ENCODE data around the gene ZCCHC17.

ZCCHC17 gene

DNA sequence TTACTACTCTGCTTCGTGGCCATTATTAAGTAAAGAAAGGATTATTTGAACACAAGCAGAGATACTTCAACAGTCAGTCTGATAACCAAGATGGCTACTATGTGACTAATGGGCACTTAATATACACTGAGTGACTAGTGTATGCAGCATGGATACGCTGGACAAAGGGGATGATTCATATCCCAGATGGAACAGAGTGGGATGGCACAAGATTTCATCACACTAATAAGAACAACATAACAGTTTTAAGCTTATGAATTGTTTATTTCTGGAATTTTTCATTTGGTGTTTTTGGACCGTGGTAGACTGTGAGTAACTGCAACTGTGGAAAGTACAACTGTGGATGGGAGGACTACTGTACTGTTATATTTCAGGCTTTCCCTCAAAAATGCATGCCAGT, 9.4 kb downstream of the ZCCHC17 start:
- peak; percentile 61 for DNase-seq (ENCODE audit: low spot score)

DNA sequence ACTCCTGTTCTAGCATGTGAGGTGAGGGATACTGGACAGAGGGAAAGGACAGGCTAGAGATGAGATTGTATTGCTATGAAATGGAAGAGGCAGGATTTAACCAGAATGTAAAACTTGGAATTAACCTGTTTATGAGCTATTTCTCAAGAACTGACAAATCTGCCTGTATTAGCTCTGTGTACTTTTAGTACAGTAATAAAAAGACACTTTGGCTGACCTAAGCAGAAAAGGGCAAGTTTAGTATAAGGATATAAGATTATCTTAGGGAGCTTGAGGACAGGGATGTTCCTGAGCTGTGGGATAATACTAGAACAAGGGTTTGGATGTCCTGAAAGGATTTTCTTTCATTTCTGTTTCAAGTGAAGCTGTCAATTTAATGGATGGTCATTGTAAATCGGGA, 11.2 kb downstream of the ZCCHC17 start:
- DNase-seq (ENCODE audit: low spot score), result no peak

DNA sequence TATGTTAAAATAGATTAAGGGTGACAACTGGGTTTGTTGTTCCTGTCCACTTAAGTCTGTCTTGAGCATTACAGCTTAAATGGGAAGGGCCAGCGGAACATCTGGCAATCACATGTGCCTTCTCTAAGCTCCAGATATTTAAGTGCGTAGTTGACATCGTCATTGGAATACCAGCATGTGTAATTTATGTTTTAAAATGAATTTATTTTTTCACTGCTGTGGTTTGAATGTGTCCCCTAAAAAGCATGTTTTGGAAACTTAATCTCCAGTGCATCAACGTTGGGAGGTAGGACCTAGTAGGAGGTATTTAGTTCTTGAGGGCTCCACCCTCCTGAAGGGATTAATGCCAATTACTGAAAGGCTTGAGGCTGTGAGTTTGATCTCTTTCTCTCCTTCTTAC, 13.4 kb downstream of the ZCCHC17 start:
- DNase-seq (ENCODE audit: low spot score), result no peak

DNA sequence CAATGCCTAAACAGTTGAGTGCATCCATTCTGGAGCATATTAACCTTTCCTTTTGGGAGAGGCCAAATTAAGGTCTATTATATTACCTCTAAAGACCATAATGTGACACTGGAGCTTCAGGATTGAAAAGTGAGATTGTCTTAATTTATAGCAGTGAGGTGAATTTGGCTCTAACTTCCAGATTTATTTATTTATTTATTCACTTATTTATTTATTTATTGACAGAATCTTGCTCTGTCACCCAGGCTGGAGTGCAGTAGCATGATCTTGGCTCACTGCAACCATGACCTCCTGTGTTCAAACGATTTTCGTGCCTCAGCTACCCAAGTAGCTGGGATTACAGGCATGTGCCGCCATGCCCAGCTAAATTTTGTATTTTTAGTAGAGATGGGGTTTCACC, 19.1 kb downstream of the ZCCHC17 start:
- no peak for DNase-seq (ENCODE audit: low spot score)

DNA sequence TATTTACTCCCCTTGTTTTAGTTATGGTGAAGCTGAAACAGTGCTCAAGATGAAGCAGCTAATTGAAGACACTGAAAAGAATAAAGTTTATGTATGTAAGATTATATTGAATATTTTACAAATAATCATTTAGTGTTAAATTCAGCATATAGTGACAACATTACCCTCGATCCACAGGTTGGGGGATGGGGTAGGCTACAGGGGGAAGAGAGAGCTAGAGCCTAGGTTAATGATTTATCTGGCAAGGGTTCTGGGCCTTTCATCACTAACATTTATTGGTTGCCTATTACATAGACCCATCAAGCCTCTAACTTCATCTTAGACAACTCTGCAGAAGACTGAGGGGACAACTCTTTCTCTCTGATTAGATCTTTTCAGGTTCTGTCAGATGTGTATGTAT, 21.3 kb downstream of the ZCCHC17 start:
- DNase-seq (ENCODE audit: low spot score), result no peak

DNA sequence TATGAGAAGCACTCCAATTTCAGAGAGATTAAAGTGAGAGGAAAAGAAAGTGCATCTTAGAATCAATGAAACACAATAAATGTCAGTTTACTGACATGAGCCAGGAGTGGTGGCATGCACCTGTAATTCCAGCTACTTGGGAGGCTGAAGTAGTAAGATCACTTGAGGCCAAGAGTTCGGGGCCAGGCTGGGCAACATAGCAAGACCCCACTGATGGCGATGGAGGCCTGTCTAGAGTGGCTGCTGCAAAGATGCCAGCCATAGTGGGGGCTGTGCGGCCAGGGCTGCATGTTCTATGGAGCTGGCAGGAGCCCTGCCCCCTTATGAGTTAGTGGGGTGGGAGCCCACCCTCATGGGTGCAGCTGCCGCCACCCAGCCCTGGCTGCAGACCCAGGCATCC, 27.3 kb downstream of the ZCCHC17 start:
- no peak for DNase-seq (ENCODE audit: low spot score)

DNA sequence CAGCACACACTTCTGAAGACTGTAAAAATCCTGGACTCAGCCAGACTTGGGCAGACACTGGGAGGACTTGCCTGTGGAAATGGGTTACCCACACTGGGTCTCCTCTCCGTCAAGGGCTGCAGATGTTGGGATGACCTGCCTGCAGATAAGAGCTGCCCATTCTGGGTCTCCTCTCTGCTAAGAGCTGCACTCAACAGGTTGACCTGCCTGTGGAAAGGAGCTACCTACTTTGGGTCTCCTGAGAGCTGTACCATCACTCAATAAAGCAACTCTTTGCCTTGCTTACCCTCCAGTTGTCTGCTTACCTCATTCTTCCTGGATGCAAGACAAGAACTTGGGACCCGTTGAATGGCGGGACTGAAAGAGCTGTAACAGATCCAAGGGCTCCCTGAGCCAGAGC, 28.2 kb downstream of the ZCCHC17 start:
- DNase-seq (ENCODE audit: low spot score), result no peak

DNA sequence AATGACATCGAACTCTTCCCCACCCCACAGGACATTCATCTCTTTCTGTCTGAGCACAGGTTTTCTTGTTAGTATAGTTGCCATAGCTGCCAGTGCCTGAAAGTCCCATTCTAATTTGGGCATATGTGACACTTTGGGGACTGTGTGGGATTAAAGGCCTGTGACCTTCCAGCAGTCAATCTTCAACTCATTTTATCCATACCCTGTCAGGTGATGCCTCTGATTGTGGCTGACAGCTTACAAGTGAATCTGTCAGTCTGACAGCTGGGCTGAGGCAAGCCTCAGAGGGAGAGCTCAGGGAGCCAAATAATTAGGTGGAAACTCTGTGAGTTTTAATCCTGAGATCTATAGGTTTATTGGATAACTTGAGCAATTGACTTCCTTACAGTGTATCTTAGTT, 29.6 kb downstream of the ZCCHC17 start:
- DNase-seq (ENCODE audit: low spot score), result no peak

DNA sequence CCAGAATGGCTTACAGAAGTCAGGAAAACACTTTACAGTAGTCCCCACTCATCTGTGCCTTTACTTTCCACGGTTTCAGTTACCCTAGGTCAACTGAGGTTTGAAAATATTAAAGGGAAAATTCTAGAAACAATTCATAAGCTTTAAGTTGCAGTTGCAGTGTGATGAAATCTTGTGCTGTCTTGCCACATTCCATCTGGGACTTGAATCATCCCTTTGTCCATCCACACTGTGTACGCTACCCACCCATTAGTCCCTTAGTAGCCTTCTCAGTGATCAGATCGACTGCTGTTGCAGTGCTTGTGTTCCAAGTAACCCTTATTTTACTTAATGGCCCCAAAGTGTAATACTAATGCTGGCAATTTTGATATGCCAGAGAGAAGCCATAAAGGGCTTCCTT, 30.5 kb downstream of the ZCCHC17 start:
- DNase-seq (ENCODE audit: low spot score), result no peak

DNA sequence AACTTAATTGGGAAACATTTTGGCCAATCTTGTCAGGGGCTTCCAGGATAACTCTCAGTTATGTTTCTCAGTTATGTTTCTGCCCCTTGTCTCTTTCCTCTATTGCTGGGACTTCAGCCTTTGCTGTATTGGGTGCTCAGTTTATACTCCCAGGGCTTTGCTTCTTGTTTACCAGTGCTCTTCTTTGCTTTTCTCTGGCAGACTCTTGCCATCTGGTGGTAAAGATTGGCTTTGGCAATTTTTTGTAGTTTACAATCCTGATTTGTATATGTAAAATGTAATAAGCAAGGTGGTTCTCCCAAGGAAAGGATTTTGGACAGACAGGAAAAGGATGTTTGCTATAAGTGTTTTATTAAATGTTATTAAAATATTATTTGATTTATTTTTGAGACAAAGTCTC, 38.2 kb downstream of the ZCCHC17 start:
- peak; percentile 37 for DNase-seq (ENCODE audit: low spot score)

DNA sequence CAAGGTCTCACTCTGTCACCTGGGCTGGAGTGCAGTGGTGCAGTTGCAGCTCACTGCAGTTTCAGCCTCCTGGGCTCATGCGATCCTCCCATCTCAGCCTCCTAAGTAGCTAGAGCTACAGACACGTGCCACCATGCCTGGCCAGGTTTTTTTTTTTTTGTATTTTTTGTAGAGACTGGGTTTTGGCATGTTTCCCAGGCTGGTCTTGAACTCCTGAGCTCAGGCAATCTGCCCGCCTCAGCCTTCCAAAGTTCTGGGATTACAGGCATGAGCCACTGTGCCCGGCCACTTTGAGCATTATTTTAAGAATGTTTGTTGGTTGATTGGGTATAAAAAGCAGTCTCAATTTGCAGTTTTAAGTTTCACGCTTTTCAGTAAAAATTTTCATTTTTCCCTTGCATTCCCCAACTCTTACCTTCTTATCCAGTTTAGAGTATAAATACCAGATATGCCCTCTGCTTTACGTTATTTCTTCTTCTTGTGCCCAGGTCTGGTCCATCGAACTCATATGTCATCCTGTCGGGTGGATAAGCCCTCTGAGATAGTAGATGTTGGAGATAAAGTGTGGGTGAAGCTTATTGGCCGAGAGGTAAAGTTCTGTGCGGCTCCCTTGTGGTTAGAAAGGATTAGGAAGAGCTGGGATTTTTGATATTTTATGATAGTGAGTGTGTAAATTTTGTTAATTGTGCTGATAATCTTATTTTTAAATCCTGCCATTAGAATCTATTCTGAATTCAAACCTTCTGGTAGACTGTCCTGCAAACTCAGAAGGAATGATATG, 40.0 kb downstream of the ZCCHC17 start:
- no peak for DNase-seq (ENCODE audit: low spot score)

DNA sequence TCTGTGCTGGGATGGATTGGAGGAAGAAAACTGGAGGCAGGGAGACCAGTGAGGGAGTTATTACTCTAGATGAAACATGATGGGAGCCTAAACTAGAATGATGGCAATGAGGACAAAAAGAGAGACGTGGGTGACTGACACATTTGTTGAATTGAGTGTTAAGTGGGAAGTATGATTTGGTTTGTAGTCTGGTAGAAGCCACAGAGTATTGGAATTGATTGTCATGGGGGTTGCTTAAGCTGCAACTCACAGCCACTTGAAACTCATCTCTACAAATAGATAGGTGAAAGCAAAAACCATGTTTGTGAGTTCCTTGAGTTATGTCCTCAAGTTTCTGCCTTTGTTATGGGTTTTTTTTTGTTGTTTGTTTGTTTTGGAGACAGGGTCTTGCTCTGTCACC, 47.7 kb downstream of the ZCCHC17 start:
- DNase-seq (ENCODE audit: low spot score), result no peak

DNA sequence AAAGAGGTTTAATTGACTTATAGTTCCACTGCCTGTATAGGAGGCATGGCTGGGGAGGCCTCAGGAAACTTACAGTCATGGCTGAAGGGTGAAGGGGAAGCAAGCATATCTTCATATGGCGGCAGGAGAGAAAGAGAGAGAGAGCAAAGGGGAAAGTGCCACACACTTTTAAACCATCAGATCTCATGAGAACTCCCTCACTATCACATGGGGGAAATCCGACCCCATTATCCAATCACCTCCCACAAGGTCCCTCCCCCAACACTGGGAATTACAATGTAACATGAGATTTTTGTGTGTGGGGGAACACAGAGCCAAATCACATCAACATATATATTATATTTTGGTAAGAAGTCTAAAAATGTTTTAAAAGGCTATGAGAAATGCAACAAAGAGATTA, 48.8 kb downstream of the ZCCHC17 start:
- DNase-seq (ENCODE audit: low spot score), result no peak

DNA sequence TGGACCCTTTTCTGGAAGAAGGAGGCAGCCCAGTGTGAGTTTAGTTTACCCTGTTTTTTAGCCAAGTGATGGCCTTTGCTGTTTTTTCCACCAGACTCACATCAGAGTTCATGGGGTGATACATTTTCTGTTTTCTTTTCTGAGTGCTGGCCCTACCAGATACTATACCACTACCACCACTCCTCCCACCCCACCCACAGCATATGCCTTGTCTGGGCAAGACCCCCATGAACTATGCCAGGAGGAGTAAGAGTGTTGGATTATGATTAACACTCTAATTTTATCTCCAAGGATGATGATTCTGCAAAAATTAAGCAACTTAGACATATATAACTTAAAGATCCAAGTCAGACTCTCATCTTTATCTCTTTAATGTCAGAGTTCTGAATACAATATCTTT, 50.0 kb downstream of the ZCCHC17 start:
- DNase-seq (ENCODE audit: low spot score), result no peak

DNA sequence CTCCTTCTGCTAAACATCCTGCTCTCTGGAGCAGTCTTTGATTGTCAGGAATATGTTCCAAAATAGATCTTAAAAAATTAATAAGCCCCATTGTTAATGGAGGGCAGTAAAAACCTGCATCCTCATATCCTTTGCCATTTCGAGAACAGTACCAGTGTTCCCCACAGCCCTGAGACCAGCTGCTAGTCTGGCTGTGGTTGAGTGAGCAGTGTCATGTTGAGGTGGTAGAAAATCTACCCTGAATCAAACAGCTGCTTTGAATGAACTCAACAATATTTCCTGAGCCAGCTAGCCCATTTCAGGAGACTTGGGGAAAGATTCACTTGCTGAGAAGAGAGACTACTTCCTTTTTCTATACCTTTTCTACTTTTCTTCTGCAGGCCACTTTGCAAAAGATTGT, 51.6 kb downstream of the ZCCHC17 start:
- no peak for DNase-seq (ENCODE audit: low spot score)

DNA sequence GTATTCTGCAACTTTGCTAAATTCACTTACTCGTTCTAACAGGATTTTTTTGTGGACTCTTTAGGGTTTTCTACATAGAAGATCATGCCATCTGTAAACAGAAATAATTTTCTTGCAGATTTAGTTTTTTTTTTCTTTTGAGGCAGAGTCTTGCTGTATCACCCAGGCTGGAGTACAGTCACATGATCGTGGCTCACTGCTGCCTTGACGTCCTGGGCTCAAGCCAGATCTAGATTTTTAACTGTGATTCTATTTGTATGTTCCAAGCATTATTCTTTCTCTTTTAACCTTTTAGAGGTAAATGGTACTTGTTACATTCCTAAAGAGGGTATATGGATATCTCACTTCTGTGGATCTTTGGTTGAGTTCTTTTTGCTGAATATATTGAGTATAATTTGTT, 57.5 kb downstream of the ZCCHC17 start:
- no peak for DNase-seq (ENCODE audit: low spot score)

DNA sequence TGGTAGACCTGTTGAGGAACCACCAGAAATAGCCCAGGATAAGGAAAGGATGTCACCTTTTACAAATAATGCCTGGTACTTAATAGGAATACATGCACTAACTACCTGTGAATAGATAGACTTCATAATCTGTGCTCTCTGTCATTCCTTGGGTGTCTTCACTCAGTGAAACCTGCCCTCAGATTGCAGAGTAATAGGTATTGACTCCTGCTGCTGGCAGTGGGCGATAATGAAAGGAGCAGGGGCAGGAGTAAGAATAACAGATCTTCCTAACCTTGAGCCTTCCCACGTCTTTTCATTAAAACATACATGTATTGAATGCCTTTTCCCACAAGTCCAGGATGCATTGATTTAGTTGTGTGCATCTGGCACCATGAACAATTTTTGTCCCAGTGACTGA, 59.6 kb downstream of the ZCCHC17 start:
- DNase-seq (ENCODE audit: low spot score), result no peak

DNA sequence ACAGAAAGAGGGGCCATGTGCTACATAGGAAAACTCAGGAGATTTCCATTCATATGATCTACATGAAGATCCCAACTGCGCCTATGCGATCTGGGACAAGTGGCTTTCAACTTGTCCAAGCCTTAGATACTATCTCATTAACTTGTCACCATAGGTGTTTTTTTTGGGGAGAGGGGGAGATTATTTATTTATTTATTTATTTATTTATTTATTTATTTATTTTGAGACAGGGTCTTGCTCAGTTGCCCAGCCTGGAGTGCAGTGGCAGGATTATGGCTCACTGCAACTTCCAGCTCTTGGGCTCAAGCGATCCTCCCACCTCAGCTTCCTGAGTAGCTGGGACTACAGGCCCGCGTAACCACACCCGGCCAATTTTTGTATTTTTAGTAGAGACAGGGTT, 64.8 kb downstream of the ZCCHC17 start:
- DNase-seq (ENCODE audit: low spot score), result no peak

DNA sequence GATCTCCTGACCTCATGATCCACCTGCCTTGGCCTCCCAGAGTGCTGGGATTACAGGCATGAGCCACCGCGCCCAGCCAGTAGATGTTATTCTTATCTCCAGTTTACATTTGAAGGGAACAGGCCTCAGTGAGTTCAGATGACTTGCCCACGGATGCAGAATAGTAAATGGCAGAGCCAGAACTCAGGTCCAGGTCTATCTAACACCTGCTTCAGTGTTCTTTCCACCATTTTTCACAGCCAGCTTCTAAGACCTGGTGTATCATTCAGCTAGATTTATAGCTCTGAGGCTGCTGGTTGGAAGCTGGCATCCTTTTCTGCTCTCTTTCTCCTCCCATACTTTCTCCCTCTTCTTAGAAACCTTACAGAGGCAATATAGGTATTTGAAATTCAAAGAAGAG, 65.2 kb downstream of the ZCCHC17 start:
- no peak for DNase-seq (ENCODE audit: low spot score)

DNA sequence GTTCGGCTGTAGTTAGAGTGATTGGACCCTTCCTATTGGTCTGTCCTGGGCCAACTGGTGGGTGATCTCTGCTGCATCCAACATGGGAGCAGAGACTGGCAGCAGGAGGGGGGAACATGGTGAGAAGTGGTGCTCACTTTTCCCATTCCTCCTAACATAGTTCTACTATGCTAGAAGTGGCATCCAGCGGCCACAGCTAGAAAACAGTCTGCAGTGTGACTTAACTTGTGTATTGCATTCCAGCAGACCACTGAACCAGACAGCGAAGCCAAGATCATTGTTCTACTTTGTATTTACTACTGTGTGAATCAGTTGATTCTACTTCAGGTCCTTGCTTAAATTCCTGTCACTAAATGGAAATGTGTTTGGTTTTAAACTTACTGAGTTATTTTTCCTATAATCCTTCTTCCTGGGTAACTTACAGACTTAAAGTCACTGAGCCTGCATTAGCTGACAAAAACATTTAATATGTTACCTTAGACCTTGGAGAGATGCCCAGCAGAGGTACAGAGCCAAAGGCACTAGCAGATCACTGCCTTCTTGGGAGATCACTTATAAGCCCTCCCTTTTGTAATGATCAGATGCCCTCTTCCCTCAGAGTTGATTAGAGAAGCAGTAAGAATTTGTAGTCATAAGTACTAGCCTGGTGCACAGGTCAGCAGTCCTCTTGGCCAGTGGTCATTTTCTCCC, 67.9 kb downstream of the ZCCHC17 start:
- no peak for DNase-seq (ENCODE audit: low spot score)

DNA sequence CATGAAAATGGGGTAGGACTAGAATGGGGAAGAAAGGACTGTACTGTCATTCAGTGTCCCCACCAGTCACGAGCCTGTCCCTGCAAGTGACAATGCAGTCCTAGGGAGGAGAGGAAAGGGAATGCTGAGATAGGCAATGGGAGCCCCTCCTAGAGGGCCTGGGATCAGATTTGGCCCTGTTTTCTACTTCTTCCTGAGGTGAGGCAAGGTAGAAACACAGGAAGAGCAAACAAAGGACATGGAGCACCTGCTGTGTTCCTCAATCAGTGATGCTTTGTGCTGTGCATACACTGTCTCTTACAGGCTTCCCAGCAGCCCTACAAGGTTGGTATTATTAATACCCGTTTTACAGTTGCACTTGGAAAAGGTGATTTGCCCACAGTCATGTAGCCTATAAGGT, 70.0 kb downstream of the ZCCHC17 start:
- no peak for DNase-seq (ENCODE audit: low spot score)

DNA sequence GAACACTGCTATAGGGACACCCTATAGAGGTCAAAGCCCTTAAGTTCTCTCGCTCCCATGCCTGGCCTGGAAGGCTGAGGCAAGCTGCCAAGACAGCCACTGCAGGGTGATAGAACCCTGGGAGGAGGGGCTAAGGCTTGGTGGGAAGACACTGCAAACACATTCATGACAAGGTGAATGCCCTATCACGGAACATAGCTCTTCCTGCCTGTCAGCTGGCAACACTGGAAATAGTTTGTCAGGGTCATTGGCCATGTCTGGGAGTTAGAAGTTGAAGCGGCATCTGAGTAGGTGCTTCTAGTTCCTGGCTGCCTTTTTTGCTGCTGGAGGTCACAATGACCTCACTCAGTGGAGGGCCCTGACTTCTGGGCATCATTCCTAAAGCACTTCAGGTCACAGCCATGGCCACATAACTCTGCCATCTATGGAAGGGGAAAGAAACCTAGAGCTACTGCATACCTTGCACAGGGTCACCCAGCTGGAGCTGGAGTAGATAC, 71.8 kb downstream of the ZCCHC17 start:
- no peak for DNase-seq (ENCODE audit: low spot score)

DNA sequence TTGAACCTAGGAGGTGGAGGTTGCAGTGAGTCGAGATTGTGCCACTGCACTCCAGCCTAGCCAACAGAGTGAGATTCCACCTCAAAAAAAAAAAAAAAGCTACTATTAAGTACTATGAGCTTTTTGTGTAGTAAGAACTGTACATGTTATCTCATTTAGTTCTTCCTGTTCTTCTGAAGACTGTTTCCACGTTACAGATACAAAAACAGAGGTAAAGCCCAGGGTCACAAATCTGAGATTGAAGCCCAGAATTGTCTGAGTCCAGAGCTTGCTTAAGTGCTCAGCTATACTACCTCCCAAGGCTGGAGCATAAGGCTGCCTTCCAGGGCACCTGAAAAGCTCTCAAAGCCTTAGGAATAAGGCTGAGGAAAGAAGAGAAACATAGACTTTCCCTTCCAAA, 73.2 kb downstream of the ZCCHC17 start:
- DNase-seq (ENCODE audit: low spot score), result no peak

DNA sequence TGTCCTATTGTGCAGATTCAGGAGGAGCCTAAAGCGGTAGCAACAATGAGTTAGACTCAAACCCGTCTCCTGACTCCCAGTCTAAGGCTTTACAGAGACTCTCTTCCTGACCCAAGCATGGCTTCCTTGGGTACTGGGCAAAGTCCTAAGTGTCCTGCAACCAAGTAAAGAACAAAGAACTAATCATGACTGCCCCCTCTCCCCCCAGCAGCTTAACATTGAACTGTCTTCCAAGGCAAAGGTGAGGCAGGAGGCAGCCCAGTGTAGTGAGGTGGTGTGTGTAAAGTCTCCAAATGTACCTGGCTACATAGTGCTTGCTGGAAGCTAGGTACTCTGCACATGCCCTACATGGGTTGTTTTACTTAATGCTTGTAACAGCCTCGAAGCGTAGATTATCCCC, 73.7 kb downstream of the ZCCHC17 start:
- no peak for DNase-seq (ENCODE audit: low spot score)

Data from AG08396 (cell line).